Right atrium auricular region (tissue), 2 donors: ENCODE data around the gene YPEL1. TPM values are rescaled to one million over a fixed set of nuclear protein-coding genes. Genes with fewer than 3 reads are reported as not detected.

Source experiments
- DNase-seq: peaks from one replicate; pipeline ENCODE4 v3.0.0-alpha.2; 2019; ENCODE audit warnings: low spot score
- H3K27ac ChIP-seq, 2 donors: fragments of 200-600 bp; sonication (generic); 1 replicate in 1 of 2; 2 replicates in 1 of 2; pipeline ENCODE4 v1.5.1; 2016 to 2019
- H3K27me3 ChIP-seq, 2 donors: fragments of 200-600 bp; sonication (generic); one replicate each; pipeline versions ENCODE4 v1.5.1 to v1.6.0; 2017 to 2019
- H3K36me3 ChIP-seq: fragments of 200-600 bp; sonication (generic); one replicate; pipeline ENCODE4 v1.5.1; 2016
- H3K4me1 ChIP-seq, 2 donors: fragments of 200-600 bp; sonication (generic); one replicate each; pipeline versions ENCODE4 v1.5.1 to v1.6.0; 2017 to 2019
- H3K4me3 ChIP-seq, 2 donors: fragments of 200-600 bp; sonication (generic); 1 replicate in 1 of 2; 2 replicates in 1 of 2; pipeline ENCODE4 v1.5.1; 2017 to 2019; ENCODE audit warnings: mild to moderate bottlenecking in 1 of 2, moderate library complexity in 1 of 2
- H3K9me3 ChIP-seq, 2 donors: fragments of 200-600 bp; sonication (generic); one replicate each; pipeline ENCODE4 v1.5.1; 2019
- total RNA-seq, 2 donors: library from RNA; depleted of rRNA; stranded (reverse); fragments of >200 nt; gene quantifications; one replicate each; pipeline ENCODE4 v1.1.0, GENCODE V29; 2016
- TF ChIP-seq, protein P1 (sequence below), 2 donors: fragments of 200-600 bp; sonication (generic); IDR thresholded peaks; one replicate each; pipeline ENCODE4 v1.5.1; 2019; ENCODE audit warnings: antibody characterized with exemption in 2 of 2

YPEL1 gene
- total RNA-seq, 2 donors from 2014 or later: 5.0 to 11.5 TPM

DNA sequence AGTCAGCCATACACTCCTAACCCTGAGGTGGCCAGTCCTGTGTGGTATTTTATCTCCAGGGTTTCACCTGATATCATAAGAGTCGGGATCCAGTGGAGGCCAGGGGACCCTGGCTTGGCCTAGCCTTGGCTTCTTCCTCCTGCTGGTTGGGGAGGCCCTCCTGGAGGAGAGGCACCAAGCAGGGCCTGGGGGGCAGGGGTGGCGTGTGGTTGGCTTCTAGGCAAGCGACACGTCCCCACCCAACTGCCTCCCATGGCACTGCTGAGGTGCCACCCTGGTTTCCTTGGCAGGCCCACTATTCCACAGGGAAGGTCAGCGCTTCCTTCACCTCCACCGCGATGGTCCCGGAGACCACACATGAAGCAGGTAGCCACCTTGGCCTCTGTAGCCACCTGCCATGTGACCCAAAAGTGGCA, 49.4 kb downstream of the YPEL1 start:
- H3K4me1 ChIP-seq: no peaks in the 10 kb centered on the region
- peaks cover 59% of the 10 kb centered on the region for H3K36me3 ChIP-seq
- no peak for DNase-seq
- TF ChIP-seq, protein P1, sequence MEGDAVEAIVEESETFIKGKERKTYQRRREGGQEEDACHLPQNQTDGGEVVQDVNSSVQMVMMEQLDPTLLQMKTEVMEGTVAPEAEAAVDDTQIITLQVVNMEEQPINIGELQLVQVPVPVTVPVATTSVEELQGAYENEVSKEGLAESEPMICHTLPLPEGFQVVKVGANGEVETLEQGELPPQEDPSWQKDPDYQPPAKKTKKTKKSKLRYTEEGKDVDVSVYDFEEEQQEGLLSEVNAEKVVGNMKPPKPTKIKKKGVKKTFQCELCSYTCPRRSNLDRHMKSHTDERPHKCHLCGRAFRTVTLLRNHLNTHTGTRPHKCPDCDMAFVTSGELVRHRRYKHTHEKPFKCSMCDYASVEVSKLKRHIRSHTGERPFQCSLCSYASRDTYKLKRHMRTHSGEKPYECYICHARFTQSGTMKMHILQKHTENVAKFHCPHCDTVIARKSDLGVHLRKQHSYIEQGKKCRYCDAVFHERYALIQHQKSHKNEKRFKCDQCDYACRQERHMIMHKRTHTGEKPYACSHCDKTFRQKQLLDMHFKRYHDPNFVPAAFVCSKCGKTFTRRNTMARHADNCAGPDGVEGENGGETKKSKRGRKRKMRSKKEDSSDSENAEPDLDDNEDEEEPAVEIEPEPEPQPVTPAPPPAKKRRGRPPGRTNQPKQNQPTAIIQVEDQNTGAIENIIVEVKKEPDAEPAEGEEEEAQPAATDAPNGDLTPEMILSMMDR (IDR thresholded peaks at IDR 0.05): no peak
- no peak overlapping the region for H3K4me3 ChIP-seq
- H3K27ac ChIP-seq: no peak overlapping the region
- no peaks in the 10 kb centered on the region for H3K27me3 ChIP-seq
- no peaks in the 10 kb centered on the region for H3K9me3 ChIP-seq

- Histone ChIP-seq H3K27me3 (no peaks in the 10 kb centered on the region), H3K9me3 (no peaks in the 10 kb centered on the region), H3K27ac (no peak overlapping the region), H3K36me3 (peaks cover 57% of the 10 kb centered on the region), H3K4me1 (no peaks in the 10 kb centered on the region), H3K4me3 (no peak overlapping the region)
- TF ChIP-seq, protein P1 (IDR thresholded peaks at IDR 0.05): no peak
- no peak for DNase-seq
These were observed 50.5 kb downstream of the YPEL1 start for GRCh38 chr22:21685164-21685513.

GRCh38 chr22:21684492-21685163, 51.0 kb downstream of the YPEL1 start:
- Histone ChIP-seq H3K9me3 (no peaks in the 10 kb centered on the region), H3K36me3 (peaks cover 57% of the 10 kb centered on the region), H3K4me3 (no peak overlapping the region), H3K27ac (no peak overlapping the region), H3K4me1 (no peaks in the 10 kb centered on the region), H3K27me3 (no peaks in the 10 kb centered on the region)
- no peak for DNase-seq
- TF ChIP-seq, protein P1 (IDR thresholded peaks at IDR 0.05): no peak

- TF ChIP-seq, protein P1 (IDR thresholded peaks at IDR 0.05): no peak
- H3K9me3 ChIP-seq: no peaks in the 10 kb centered on the region
- no peak for DNase-seq
- peaks cover 48% of the 10 kb centered on the region for H3K36me3 ChIP-seq
- no peak overlapping the region for H3K4me3 ChIP-seq
- H3K27ac ChIP-seq: no peak overlapping the region
- no peaks in the 10 kb centered on the region for H3K27me3 ChIP-seq
- no peaks in the 10 kb centered on the region for H3K4me1 ChIP-seq
These were observed 52.2 kb downstream of the YPEL1 start for GRCh38 chr22:21683401-21683811.

DNA sequence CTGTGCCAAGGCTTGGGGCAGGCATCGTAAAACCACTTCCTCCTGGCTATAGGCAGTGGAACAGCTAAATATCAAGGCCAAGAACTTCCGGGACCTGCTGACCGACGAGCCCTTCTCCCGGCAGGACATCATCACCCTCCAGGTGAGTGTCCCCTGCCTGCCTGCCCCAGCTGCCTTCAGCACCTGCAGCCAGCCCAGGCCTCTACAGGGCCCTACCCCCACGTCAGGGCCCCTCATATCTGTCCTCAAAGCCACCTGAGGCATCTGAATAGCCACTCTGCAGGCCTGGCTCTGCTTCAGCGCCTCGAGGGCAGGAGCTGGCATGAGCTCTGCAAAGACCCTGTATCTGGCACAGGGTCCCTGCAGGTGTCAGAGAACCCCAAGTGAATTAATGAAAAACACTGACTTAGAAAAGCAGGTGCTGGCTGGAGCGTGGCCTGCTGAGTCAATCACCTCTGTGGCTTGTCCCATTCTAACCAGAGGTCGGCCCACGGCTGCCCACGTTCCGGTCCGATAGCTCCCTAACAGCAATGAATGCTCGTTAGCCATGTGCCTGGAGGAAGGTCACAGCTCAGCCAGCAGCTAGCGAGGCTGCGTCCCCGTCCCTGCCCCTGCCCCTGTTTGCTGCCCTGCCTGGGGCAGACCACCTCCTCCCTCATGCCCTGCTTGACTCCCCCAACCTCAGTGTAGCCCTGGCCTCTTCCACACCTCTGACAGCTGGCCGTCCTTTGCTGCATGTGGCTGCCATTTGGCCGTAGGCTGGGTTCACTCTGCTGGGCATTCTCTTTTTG, 53.0 kb downstream of the YPEL1 start:
- no peak for DNase-seq
- TF ChIP-seq, protein P1 (IDR thresholded peaks at IDR 0.05): no peak
- H3K36me3 ChIP-seq: peaks cover 44% of the 10 kb centered on the region
- H3K4me3 ChIP-seq: no peak overlapping the region
- no peaks in the 10 kb centered on the region for H3K9me3 ChIP-seq
- no peaks in the 10 kb centered on the region for H3K27me3 ChIP-seq
- no peak overlapping the region for H3K27ac ChIP-seq
- no peaks in the 10 kb centered on the region for H3K4me1 ChIP-seq
